Measurements from ENCODE around the gene XYLB. TPM values are rescaled to one million over a fixed set of nuclear protein-coding genes. Genes with fewer than 3 reads are reported as not detected.

XYLB gene
- total RNA-seq, 2 experiments from 2014 or later = 5.3 to 7.2 TPM

DNA sequence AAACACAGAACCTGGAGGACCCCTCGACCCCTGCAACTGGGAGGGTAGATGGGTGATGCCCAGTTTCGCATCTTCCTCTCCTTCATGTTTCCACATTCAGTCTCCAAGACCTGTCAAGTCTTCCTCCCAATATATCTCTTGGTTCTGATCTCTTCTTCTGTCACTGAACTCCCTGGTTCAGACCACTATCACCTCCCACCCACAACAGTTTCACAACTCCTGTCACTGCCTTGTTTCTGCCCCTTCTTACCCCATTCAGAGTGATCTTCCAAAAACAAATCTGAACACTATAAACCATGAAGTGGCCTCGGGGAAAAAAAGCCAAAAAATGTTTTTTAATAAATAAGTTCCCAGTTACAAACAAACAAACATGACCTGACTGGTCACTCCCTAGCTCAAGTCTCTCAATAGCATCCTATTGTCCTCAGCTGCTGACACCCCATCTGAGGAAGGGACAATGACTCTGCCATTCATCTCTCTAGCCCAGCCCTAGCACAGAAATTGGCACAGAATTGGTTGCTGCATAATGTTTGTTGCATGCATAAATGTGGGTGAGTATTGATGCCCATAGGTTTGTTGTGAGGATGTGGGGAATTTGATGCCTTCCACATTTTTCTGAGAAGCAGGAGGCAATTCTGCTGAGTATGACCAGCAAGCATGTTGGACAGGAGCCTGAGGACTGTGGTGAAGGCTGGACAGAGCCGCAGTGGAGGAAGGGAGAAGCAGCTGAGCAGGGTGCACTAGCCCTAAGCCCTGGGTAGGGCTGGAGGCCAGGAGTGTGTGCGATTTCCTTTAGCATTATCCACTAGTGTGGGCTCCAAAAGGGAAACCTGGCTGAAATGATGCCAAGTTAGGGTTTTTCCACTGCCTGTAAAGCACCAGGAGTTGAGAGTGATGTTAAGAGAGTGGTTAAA is 12.2 kb upstream of the XYLB start:
- Histone ChIP-seq H3K4me1 (ENCODE audit: insufficient read depth, low read length, poor library complexity, severe bottlenecking) (no peaks in the 10 kb centered on the region), H3K9me2 (ENCODE audit: insufficient read depth, low read length) (no peaks in the 10 kb centered on the region), H3K4me3 (ENCODE audit: low read depth, low read length, poor library complexity, severe bottlenecking) (no peak overlapping the region), H3K36me3 (ENCODE audit: insufficient read depth, low read length) (no peaks in the 10 kb centered on the region), H2AFZ (ENCODE audit: low read length) (no peak overlapping the region), H3K4me2 (ENCODE audit: low read length) (no peak overlapping the region), H3K9me3 (ENCODE audit: low read length) (no peaks in the 10 kb centered on the region), H4K20me1 (ENCODE audit: insufficient read depth, low read length) (no peaks in the 10 kb centered on the region), H3K79me2 (ENCODE audit: insufficient read depth, low read depth, low read length) (no peaks in the 10 kb centered on the region), H3K27ac (ENCODE audit: low read depth, low read length, poor library complexity, severe bottlenecking) (no peak overlapping the region)
- no peak for TF ChIP-seq CTCF (conservative IDR thresholded peaks at IDR 0.05; ENCODE audit: low read length)
- no peak for TF ChIP-seq EZH2phosphoT487 (IDR thresholded peaks at IDR 0.05; ENCODE audit: borderline replicate concordance, low read depth, low read length)
- DNase-seq (ENCODE audit: low spot score) = no peak
- ChIA-PET POLR2A (interaction anchor here (0.7 kb wide), 1 partner anchor 162 kb away, joined by 3 read pairs; no protein-coding TSS in a partner anchor), CTCF (ENCODE audit: unreplicated experiment) (no interaction called here)
- no TSS peak for BruUV-seq (replicated peaks)
- intact Hi-C loops (cut with micrococcal nuclease; ENCODE audit: unreplicated experiment) = no loop called here

DNA sequence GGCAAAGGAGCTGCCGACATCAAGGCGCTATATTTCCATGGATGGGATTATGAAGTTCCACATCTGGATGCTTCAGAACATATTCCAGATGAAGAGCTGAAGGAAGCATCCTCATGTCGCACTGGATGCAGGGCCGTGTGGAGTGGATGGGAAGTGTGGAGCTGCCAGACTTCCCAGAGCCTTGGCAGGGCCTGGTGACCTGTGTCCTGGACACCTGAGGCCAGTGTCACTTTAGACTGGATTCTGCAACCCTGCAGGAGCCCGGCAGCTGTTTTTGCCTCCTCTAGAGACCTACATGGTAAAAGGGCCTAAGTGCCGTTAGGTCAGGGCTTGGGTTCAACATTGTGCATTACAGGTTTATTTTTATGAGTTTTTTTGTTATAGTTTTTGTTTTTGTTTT is 11.3 kb upstream of the XYLB start:
- no peaks in the 10 kb centered on the region for H3K4me1 ChIP-seq (ENCODE audit: insufficient read depth, low read length, poor library complexity, severe bottlenecking)
- H4K20me1 ChIP-seq (ENCODE audit: insufficient read depth, low read length) = no peaks in the 10 kb centered on the region
- H3K4me3 ChIP-seq (ENCODE audit: low read depth, low read length, poor library complexity, severe bottlenecking) = no peak overlapping the region
- no peaks in the 10 kb centered on the region for H3K9me3 ChIP-seq (ENCODE audit: low read length)
- TF ChIP-seq CTCF (conservative IDR thresholded peaks at IDR 0.05; ENCODE audit: low read length) = no peak
- no peaks in the 10 kb centered on the region for H3K79me2 ChIP-seq (ENCODE audit: insufficient read depth, low read depth, low read length)
- H3K4me2 ChIP-seq (ENCODE audit: low read length) = no peak overlapping the region
- DNase-seq (ENCODE audit: low spot score) = no peak
- ChIA-PET CTCF (ENCODE audit: unreplicated experiment) (no interaction called here), POLR2A (no interaction called here)
- H3K9me2 ChIP-seq (ENCODE audit: insufficient read depth, low read length) = no peaks in the 10 kb centered on the region
- intact Hi-C loops (cut with micrococcal nuclease; ENCODE audit: unreplicated experiment) = no loop called here
- no TSS peak for BruUV-seq (replicated peaks)
- no peaks in the 10 kb centered on the region for H3K36me3 ChIP-seq (ENCODE audit: insufficient read depth, low read length)
- no peak overlapping the region for H3K27ac ChIP-seq (ENCODE audit: low read depth, low read length, poor library complexity, severe bottlenecking)
- H2AFZ ChIP-seq (ENCODE audit: low read length) = no peak overlapping the region

DNA sequence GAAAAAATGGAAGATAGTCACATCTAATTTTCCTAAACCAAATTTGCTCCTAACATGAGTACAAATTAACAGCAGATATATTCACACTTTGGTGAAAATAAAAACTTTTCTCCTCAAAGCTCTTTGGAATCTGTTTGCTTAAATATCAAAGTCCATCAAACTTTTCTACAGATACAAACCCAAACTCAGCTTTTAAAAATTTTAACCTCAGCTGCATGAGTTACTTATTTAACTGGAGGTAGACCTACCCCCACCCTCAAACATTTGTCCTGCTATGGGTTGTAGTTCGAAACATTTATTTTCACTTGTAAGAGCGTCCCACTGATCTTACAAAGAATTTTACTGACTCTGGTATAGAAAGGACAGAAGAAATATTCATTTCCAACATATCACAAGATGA is 8.9 kb upstream of the XYLB start:
- Histone ChIP-seq H3K9me2 (ENCODE audit: insufficient read depth, low read length) (no peaks in the 10 kb centered on the region), H3K4me1 (ENCODE audit: insufficient read depth, low read length, poor library complexity, severe bottlenecking) (no peaks in the 10 kb centered on the region), H3K27ac (ENCODE audit: low read depth, low read length, poor library complexity, severe bottlenecking) (no peak overlapping the region), H2AFZ (ENCODE audit: low read length) (no peak overlapping the region), H3K9me3 (ENCODE audit: low read length) (no peaks in the 10 kb centered on the region), H3K79me2 (ENCODE audit: insufficient read depth, low read depth, low read length) (no peaks in the 10 kb centered on the region), H3K4me2 (ENCODE audit: low read length) (no peak overlapping the region), H3K4me3 (ENCODE audit: low read depth, low read length, poor library complexity, severe bottlenecking) (no peak overlapping the region), H3K36me3 (ENCODE audit: insufficient read depth, low read length) (no peaks in the 10 kb centered on the region), H4K20me1 (ENCODE audit: insufficient read depth, low read length) (no peaks in the 10 kb centered on the region)
- no peak for TF ChIP-seq CTCF (conservative IDR thresholded peaks at IDR 0.05; ENCODE audit: low read length)
- TF ChIP-seq EZH2phosphoT487 (IDR thresholded peaks at IDR 0.05; ENCODE audit: borderline replicate concordance, low read depth, low read length) = no peak
- ChIA-PET CTCF (ENCODE audit: unreplicated experiment) (no interaction called here), POLR2A (no interaction called here)
- intact Hi-C loops (cut with micrococcal nuclease; ENCODE audit: unreplicated experiment) = no loop called here
- DNase-seq (ENCODE audit: low spot score) = no peak
- no TSS peak for BruUV-seq (replicated peaks)

Measured in OCI-LY7 (cell line).